HepG2 (cell line): ENCODE measurements around the gene METTL23. TPM values are rescaled to one million over a fixed set of nuclear protein-coding genes. Genes with fewer than 3 reads are reported as not detected.

Experiments
- ATF7-NPFF ChIP-seq: sonication (generic); formaldehyde crosslinking; IDR thresholded peaks from 2 replicates; pipeline ENCODE4 v1.8.1; 2023; ENCODE audit warnings: mild to moderate bottlenecking, low read depth, missing genetic modification reagents, moderate library complexity
- BORCS8-MEF2B ChIP-seq: sonication (generic); formaldehyde crosslinking; IDR thresholded peaks from 2 replicates; pipeline ENCODE4 v1.8.0; 2022; ENCODE audit warnings: mild to moderate bottlenecking, missing genetic modification reagents
- ELF3 ChIP-seq: IDR thresholded peaks from 2 replicates; pipeline ENCODE4 v1.6.1; 2016; ENCODE audit warnings: missing genetic modification reagents, missing compliant biosample characterization
- FIP1L1 ChIP-seq: fragments of 200-400 bp; formaldehyde crosslinking; IDR thresholded peaks from 2 replicates; pipeline ENCODE4 v1.6.1; 2018; ENCODE audit warnings: low read depth, mild to moderate bottlenecking, low read length, moderate library complexity, borderline replicate concordance; ENCODE audit not compliant: insufficient read depth
- FOSL2 ChIP-seq: sonication (generic); formaldehyde crosslinking; IDR thresholded peaks from 2 replicates; pipeline ENCODE4 v1.4.0; 2020; ENCODE audit warnings: missing genetic modification reagents
- IKZF1 ChIP-seq: fragments of 450-650 bp; IDR thresholded peaks from 2 replicates; pipeline ENCODE4 v1.7.1; 2016
- MIER3 ChIP-seq: IDR thresholded peaks from 2 replicates; pipeline ENCODE4 v1.6.1; 2016; ENCODE audit warnings: missing compliant biosample characterization, borderline replicate concordance
- MIXL1 ChIP-seq: IDR thresholded peaks from 2 replicates; pipeline ENCODE4 v1.6.1; 2016
- MLLT10 ChIP-seq: sonication (generic); formaldehyde crosslinking; IDR thresholded peaks from 2 replicates; pipeline ENCODE4 v1.4.0; 2020; ENCODE audit warnings: missing genetic modification reagents
- NFKB2 ChIP-seq: sonication (generic); formaldehyde crosslinking; IDR thresholded peaks from 2 replicates; pipeline ENCODE4 v1.4.0; 2020; ENCODE audit warnings: missing genetic modification reagents, borderline replicate concordance
- NPAS2 ChIP-seq: sonication (generic); formaldehyde crosslinking; IDR thresholded peaks from 2 replicates; pipeline ENCODE4 v1.8.0; 2022; ENCODE audit warnings: mild to moderate bottlenecking, missing genetic modification reagents, borderline replicate concordance
- SNAPC2 ChIP-seq: sonication (generic); formaldehyde crosslinking; IDR thresholded peaks from 2 replicates; pipeline ENCODE4 v1.8.1; 2022; ENCODE audit warnings: mild to moderate bottlenecking, missing genetic modification reagents
- SPEN ChIP-seq: sonication (generic); formaldehyde crosslinking; IDR thresholded peaks from 2 replicates; pipeline ENCODE4 v1.5.1; 2020; ENCODE audit warnings: low read depth, mild to moderate bottlenecking, missing genetic modification reagents
- TBP ChIP-seq: sonication (generic); formaldehyde crosslinking; IDR thresholded peaks from 2 replicates; pipeline ENCODE4 v1.5.0; 2020; ENCODE audit warnings: missing genetic modification reagents
- TEAD2 ChIP-seq: sonication (generic); formaldehyde crosslinking; IDR thresholded peaks from 2 replicates; pipeline ENCODE4 v1.9.0; 2021; ENCODE audit warnings: missing genetic modification reagents
- ZC3H4 ChIP-seq: sonication (generic); formaldehyde crosslinking; IDR thresholded peaks from 2 replicates; pipeline ENCODE4 v1.4.0; 2020; ENCODE audit warnings: missing genetic modification reagents, borderline replicate concordance
- ZFP37 ChIP-seq: sonication (generic); formaldehyde crosslinking; IDR thresholded peaks from 2 replicates; pipeline ENCODE4 v1.4.0; 2020; ENCODE audit warnings: missing genetic modification reagents, borderline replicate concordance
- ZNF337 ChIP-seq: sonication (generic); formaldehyde crosslinking; IDR thresholded peaks from 2 replicates; pipeline ENCODE4 v1.5.1; 2020; ENCODE audit warnings: missing genetic modification reagents, low read depth, mild to moderate bottlenecking, borderline replicate concordance
- ZNF841 ChIP-seq: sonication (generic); formaldehyde crosslinking; IDR thresholded peaks from 2 replicates; pipeline ENCODE4 v1.8.1; 2023; ENCODE audit warnings: missing genetic modification reagents, borderline replicate concordance
- ZSCAN22 ChIP-seq: sonication (generic); formaldehyde crosslinking; IDR thresholded peaks from 2 replicates; pipeline ENCODE4 v1.4.0; 2020; ENCODE audit warnings: mild to moderate bottlenecking, missing genetic modification reagents
- polyA plus RNA-seq, 8 experiments: library from polyadenylated mRNA; depleted of rRNA in 3 of 8; stranded (reverse) in 7 of 8; unstranded in 1 of 8; fragments of >200 nt; fragmentation: Illumina TruSeq in 4 of 8; extraction: Trizol in 4 of 8; gene quantifications; 2 replicates each; pipeline versions ENCODE4 v1.2.1 to v1.2.3, GENCODE V29; 2011 to 2016; ENCODE audit warnings: low read depth in 4 of 8, missing spikeins in 1 of 8, mixed read lengths in 1 of 8; ENCODE audit not compliant: insufficient read depth in 1 of 8
- total RNA-seq, 5 experiments: library from RNA; depleted of rRNA; stranded (reverse); fragments of >200 nt; fragmentation: Illumina TruSeq; extraction: Trizol; gene quantifications; 2 replicates each; pipeline ENCODE4 v1.2.3, GENCODE V29; 2016; ENCODE audit warnings: low read depth in 1 of 5
- TF ChIP-seq, protein P1 (sequence below): sonication (generic); formaldehyde crosslinking; IDR thresholded peaks from 2 replicates; pipeline ENCODE4 v1.8.0; 2022; ENCODE audit warnings: mild to moderate bottlenecking, missing genetic modification reagents, moderate library complexity
- TF ChIP-seq, protein P2 (sequence below): sonication (generic); formaldehyde crosslinking; IDR thresholded peaks from 2 replicates; pipeline ENCODE4 v1.5.1; 2020; ENCODE audit warnings: missing genetic modification reagents, mild to moderate bottlenecking, borderline replicate concordance
- TF ChIP-seq, protein P3 (sequence below): sonication (generic); formaldehyde crosslinking; IDR thresholded peaks from 2 replicates; pipeline ENCODE4 v1.5.0; 2020; ENCODE audit warnings: mild to moderate bottlenecking, missing genetic modification reagents
- TF ChIP-seq, protein P4 (sequence below): sonication (generic); formaldehyde crosslinking; IDR thresholded peaks from 2 replicates; pipeline ENCODE4 v1.9.0; 2021; ENCODE audit warnings: missing genetic modification reagents, borderline replicate concordance

The METTL23 gene
- total and polyA plus RNA-seq, 2 of the 13 experiments (the other 11 are each of a cell fraction or from before 2014, with no cell fraction given), result 39.9 to 104 TPM

- TF ChIP-seq TEAD2 (CRISPR knock-in tag) (no peak), MIER3 (CRISPR knock-in tag) (peak; percentile 92), BORCS8-MEF2B (CRISPR knock-in tag) (no peak; the same call in 1 of the 2 replicates), IKZF1 (no peak), ZNF337 (no peak), ELF3 (CRISPR knock-in tag) (peak; percentile 94), FOSL2 (CRISPR knock-in tag) (peak; percentile 14; the same call in 1 of the 2 replicates), NPAS2 (CRISPR knock-in tag) (no peak), ZSCAN22 (CRISPR knock-in tag) (no peak), NFKB2 (CRISPR knock-in tag) (no peak), ZFP37 (CRISPR knock-in tag) (no peak), TBP (CRISPR knock-in tag) (no peak), SPEN (CRISPR knock-in tag) (peak; percentile 71), ZNF841 (CRISPR knock-in tag) (no peak), ATF7-NPFF (CRISPR knock-in tag) (no peak), SNAPC2 (CRISPR knock-in tag) (peak; percentile 87; the same call in 1 of the 2 replicates), MIXL1 (CRISPR knock-in tag) (peak; percentile 95), MLLT10 (CRISPR knock-in tag) (no peak), ZC3H4 (CRISPR knock-in tag) (no peak), FIP1L1 (no peak)
- TF ChIP-seq, protein P1, sequence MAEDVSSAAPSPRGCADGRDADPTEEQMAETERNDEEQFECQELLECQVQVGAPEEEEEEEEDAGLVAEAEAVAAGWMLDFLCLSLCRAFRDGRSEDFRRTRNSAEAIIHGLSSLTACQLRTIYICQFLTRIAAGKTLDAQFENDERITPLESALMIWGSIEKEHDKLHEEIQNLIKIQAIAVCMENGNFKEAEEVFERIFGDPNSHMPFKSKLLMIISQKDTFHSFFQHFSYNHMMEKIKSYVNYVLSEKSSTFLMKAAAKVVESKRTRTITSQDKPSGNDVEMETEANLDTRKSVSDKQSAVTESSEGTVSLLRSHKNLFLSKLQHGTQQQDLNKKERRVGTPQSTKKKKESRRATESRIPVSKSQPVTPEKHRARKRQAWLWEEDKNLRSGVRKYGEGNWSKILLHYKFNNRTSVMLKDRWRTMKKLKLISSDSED, result no peak
- TF ChIP-seq, protein P2, sequence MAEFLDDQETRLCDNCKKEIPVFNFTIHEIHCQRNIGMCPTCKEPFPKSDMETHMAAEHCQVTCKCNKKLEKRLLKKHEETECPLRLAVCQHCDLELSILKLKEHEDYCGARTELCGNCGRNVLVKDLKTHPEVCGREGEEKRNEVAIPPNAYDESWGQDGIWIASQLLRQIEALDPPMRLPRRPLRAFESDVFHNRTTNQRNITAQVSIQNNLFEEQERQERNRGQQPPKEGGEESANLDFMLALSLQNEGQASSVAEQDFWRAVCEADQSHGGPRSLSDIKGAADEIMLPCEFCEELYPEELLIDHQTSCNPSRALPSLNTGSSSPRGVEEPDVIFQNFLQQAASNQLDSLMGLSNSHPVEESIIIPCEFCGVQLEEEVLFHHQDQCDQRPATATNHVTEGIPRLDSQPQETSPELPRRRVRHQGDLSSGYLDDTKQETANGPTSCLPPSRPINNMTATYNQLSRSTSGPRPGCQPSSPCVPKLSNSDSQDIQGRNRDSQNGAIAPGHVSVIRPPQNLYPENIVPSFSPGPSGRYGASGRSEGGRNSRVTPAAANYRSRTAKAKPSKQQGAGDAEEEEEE, result no peak
- TF ChIP-seq, protein P3, sequence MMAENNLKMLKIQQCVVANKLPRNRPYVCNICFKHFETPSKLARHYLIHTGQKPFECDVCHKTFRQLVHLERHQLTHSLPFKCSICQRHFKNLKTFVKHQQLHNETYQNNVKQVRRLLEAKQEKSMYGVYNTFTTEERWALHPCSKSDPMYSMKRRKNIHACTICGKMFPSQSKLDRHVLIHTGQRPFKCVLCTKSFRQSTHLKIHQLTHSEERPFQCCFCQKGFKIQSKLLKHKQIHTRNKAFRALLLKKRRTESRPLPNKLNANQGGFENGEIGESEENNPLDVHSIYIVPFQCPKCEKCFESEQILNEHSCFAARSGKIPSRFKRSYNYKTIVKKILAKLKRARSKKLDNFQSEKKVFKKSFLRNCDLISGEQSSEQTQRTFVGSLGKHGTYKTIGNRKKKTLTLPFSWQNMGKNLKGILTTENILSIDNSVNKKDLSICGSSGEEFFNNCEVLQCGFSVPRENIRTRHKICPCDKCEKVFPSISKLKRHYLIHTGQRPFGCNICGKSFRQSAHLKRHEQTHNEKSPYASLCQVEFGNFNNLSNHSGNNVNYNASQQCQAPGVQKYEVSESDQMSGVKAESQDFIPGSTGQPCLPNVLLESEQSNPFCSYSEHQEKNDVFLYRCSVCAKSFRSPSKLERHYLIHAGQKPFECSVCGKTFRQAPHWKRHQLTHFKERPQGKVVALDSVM (CRISPR knock-in tag), result 0 out of 2 replicates have a peak, but pooled peaks have one; percentile 16
- TF ChIP-seq, protein P4, sequence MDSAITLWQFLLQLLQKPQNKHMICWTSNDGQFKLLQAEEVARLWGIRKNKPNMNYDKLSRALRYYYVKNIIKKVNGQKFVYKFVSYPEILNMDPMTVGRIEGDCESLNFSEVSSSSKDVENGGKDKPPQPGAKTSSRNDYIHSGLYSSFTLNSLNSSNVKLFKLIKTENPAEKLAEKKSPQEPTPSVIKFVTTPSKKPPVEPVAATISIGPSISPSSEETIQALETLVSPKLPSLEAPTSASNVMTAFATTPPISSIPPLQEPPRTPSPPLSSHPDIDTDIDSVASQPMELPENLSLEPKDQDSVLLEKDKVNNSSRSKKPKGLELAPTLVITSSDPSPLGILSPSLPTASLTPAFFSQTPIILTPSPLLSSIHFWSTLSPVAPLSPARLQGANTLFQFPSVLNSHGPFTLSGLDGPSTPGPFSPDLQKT (CRISPR knock-in tag), result no peak
Measured at GRCh38 chr17:76691379-76692191, 35.1 kb upstream of the METTL23 start (continued).
